ENCODE measurements around the gene PLEKHM3.
"Not testable (repeated sequence)": the region's sequence is repeated elsewhere in the genome, so short reads cannot be mapped to it uniquely, and the experiment has no call there.

Gene PLEKHM3

GRCh38 chr2:207813942-207814341 is 211.4 kb downstream of the PLEKHM3 start:
- no peak for DNase-seq

- no peak for DNase-seq
Observed at GRCh38 chr2:207813221-207813916, 212.0 kb downstream of the PLEKHM3 start.

DNA sequence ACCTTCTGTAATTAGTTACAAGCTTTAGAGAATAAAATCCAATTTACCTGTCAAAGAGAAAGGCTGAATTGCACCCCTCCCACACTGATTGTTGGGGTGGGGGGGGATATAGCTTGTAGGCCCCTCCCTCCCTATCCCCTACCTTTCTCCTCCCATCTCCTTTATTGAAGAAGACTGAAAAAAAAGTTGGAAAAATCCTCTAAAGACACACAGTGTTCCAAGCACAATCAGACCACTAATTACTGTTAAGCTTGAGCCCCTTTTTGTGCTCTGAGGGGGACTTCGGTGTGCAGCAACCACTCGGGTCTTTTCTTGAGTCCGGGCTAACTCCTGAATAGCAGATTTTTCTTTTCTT is 212.6 kb downstream of the PLEKHM3 start:
- DNase-seq = no peak

DNA sequence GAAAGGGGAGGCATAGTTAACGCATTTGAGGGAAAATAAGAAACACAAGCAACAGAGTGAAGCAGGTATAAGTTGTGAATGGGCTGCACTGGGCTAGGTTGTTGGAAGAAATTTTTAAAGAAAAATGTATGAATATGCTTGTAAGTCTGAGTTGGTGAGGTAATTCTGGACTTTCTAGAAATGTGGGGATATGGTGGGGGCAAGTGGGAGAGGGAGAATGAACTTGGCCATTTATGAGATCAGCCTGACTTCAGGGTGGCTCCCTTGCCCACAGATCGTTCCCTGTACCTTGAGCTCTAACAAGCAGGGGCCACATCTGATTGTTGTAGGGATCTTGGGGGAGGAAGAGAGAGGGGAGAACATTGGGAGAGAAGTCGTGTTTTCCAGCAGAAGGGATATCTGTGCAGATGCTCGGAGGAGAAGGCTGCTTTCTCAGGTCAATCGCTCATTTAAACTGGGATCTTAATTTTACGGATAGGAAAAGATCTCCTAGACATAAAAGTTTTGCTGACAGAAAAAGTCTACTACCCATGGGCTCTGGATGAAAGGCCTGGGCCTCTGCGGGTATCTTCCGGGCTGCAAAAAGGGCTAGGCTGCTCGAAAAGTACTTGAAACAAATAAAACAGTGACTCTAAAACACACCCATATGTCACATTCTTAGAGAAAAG is 213.1 kb downstream of the PLEKHM3 start:
- DNase-seq = no peak

DNA sequence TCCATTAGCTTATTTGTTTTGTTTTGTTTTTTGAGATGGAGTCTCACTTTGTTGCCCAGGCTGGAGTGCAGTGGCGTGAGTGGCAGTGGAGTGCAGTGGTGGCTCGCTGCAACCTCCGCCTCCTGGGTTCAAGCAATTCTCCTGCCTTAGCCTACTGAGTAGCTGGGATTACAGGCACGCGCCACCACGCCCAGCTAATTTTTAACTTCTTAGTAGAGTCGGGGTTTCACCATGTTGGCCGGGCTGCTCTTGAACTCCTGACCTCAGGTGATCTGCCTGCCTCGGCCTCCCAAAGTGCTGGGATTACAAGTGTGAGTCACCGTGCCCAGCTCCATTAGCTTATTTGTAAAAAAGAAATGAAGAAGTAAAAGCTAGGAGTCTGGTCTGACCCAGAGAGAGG is 213.7 kb downstream of the PLEKHM3 start:
- DNase-seq = not testable (repeated sequence)

DNA sequence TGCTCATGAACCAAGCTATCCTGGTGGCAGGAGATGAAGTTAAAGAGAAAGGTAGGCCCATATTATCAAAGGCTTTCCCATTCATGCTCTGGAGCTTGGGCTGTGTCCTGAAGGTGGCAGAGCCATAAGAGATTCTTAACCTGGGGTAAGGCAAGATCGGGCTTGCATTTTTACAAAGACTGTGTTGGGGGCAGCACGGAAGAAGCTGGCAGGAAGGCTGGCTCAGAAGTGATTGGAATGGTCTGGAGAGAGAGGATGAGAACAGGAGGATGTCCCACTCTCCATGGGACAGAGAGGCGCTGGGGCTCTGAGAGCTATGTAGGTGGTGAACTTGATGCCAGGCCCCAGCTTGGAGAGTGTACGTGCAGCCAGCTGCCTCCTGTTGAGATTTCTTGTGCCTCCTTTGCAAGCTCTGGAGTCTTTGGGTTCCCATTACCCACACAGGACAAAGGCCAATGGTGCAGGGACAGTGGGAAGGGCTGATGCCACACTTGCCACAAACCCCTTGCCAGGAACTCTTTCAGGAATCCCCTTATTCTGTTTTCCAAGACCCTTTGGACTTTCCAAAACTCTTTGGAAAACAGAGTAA is 215.0 kb downstream of the PLEKHM3 start:
- DNase-seq = no peak

DNA sequence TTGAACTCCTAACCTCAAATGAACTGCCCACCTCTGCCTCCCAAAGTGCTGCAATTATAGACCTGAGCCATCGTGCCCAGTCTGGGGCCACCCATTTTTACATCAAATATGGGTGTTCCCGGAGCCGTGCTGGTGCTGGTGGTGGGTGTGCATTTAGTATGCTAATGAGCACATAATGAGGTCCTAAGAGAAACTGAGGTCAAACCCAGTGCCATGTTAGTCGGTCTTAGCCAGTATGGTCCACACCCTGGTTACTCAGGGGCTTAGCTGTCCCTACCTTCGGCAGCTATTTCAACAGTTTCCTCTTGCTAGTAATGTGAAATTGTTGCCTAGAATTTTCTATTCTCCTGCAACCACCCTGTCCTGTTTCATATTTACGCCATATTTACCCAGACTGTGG is 217.2 kb downstream of the PLEKHM3 start:
- no peak for DNase-seq

DNA sequence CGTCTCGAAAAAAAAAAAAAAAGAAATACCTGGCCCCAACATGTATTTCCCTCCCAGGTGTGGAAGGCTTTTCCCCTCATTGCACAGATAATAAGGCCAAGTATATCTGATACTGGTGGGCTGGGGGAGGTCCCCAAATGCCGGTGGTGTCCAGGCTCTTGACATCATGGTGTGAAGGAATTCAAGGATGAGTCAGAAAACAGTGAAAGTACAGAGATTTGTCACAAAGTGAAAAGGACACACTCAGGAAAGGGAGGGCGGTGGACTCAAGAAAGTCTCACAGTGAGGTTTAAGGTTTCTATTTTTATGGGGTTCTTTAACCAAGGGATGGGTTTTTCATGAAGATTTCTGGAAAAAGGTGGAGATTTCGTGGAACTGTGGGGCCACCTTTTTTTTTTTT is 217.8 kb downstream of the PLEKHM3 start:
- no peak for DNase-seq

DNA sequence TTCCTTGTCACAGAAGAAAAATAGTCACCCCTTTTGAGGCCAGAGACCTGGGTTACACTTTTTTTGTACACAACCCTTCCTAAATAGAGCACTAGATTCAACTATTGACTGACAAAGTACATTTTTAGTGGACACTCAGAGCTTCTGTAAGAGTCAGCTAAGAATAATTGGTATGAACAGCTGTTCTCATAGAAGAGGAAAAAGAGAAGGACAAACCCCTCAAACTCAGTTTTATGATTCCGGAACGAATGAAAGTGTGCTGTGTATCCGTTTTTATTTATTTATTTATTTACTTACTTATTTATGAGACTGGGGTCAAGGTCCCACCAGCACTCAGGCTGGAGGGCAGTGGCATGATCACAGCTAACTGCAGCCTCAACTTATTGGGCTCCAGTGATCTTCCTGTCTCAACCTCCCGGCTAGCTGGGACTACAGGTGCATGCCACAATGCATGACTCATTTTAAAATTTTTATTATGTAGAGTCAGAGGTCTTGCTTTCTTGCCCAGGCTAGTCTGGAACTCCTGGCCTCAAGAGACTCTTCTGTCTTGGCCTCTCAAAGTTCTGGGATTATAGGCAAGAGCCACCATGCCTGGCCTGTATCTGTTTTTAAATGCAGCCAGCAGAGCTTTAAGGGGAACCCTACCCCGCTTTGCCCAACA is 219.6 kb downstream of the PLEKHM3 start:
- DNase-seq = no peak

GRCh38 chr2:207802650-207803049 is 222.7 kb downstream of the PLEKHM3 start:
- no peak for DNase-seq

GRCh38 chr2:207801259-207801658 is 224.1 kb downstream of the PLEKHM3 start:
- DNase-seq = no peak

- DNase-seq = no peak
Observed at GRCh38 chr2:207796585-207797350, 228.6 kb downstream of the PLEKHM3 start.

GRCh38 chr2:207792244-207792785 is 233.0 kb downstream of the PLEKHM3 start:
- no peak for DNase-seq

- DNase-seq = no peak
Observed at GRCh38 chr2:207791579-207792243, 233.6 kb downstream of the PLEKHM3 start.

DNA sequence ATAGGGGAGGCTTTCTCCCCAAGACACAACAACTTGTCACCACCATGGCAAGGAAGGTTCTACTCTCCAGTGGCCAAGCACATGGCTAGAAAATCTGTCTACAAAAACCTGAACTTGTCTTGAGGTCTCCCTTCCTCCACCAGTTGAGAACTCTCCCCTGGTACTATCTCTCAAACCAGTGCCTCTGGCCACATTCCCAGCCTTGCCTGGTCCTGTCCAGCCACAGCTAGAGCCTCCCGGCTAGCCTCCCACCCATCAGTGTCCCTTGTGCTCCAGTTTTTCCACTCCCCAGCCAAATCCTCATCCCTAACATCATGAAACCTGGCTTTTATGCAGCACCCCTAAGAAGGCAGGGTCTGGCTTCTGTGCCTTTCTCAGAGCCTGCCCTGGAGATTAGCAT is 234.4 kb downstream of the PLEKHM3 start:
- DNase-seq = no peak

GRCh38 chr2:207787800-207788199 is 237.5 kb downstream of the PLEKHM3 start:
- no peak for DNase-seq

DNA sequence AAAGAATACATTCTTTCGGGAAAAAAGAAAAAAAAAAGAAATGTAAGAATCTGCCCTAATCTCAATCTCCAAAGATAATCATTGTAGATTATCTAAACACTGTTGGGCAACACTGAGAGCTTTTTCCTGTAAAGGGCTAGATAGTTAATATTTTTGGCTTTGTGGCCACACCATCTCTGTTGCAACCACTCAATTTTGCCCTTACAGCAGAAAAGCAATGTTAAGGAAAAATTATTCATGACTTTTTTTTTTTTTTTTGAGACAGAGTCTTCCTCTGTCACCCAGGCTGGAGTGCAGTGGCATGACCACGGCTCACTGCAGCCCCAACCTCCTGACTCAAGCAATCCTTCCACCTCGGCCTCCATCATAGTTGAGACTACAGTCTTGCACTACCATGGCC is 238.3 kb downstream of the PLEKHM3 start:
- DNase-seq = no peak

GRCh38 chr2:207784898-207785297 is 240.4 kb downstream of the PLEKHM3 start:
- DNase-seq = no peak

GRCh38 chr2:207783514-207783913 is 241.8 kb downstream of the PLEKHM3 start:
- DNase-seq = no peak

DNA sequence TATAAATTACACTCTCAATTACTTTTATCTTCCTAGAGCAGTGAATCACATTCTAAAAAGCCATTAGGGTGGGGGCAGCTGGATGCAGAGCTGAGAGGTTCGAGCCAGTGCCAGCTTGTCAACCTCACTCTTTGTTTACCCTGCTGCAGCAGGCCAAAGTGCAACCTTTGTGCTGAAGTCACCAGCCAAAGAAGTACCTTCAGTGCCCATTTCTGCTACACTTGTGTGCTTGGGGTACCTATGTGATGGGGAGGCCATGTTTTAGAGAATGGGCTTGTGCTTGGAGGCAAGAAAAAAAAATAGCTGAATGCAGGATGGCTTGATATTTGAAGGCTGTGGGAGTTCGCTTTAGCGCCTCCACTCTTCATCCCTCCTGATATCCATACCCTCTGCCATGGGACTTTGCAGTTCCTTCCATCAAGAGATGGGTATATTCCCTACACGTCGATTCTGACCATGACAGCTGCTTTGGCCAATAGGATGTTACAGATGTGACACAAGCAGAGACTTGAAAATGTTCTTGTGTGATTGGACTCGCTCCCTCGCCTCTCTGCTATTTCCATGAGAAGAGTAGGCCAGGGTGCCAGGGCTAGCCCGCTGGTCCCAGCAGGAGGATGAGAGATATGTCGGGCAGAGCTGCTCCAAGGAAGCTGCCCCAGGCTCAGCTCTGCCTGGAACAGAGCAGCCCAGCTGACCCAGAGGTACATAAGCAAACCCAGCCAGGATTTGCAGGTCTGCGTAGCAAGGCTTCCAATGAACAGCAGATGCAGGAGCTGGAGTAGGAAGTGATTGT is 242.9 kb downstream of the PLEKHM3 start:
- no peak for DNase-seq

DNA sequence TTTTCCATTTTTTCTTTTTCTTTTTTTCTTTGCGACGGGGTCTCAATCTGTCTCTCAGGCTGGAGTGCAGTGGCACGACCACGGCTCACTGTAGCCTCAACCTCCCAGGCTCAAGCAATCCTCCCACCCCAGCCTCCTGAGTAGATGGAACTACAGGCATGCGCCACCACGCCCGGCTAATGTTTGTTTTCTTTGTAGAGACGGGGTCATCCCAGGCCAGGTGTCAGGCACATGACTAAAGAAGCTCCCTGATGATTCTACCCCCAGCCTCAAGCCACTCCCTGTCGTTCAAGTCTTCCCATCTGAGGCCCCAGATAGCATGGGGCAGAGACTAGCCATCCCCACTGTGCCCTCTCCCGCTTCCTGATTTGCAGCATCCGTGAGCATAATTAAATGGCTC is 245.8 kb downstream of the PLEKHM3 start:
- DNase-seq = no peak
